ENCODE measurements around the gene MYBPC3. TPM values are rescaled to one million over a fixed set of nuclear protein-coding genes. Genes with fewer than 3 reads are reported as not detected.

MYBPC3 gene
- total and polyA plus RNA-seq, 2 experiments from 2014 or later: not detected

GRCh38 chr11:47314992-47315391, 37.5 kb downstream of the MYBPC3 start (continued):
- TF ChIP-seq ZNF462 (CRISPR knock-in tag; IDR thresholded peaks at IDR 0.05) (no peak), CTCF (conservative IDR thresholded peaks at IDR 0.05; ENCODE audit: low read depth in 2 of 2) (no peak), EZH2 (IDR thresholded peaks at IDR 0.05; ENCODE audit: low read depth, unreplicated experiment) (no peak), ZNF114 (CRISPR knock-in tag; IDR thresholded peaks at IDR 0.05) (no peak), JUNB (IDR thresholded peaks at IDR 0.05; ENCODE audit: unreplicated experiment) (no peak), ZNF331 (CRISPR knock-in tag; IDR thresholded peaks at IDR 0.05; ENCODE audit: low read depth) (no peak), NANOG (IDR thresholded peaks at IDR 0.05; ENCODE audit: borderline replicate concordance) (no peak), STAT1 (IDR thresholded peaks at IDR 0.05; ENCODE audit: unreplicated experiment) (no peak), REST (IDR thresholded peaks at IDR 0.05; ENCODE audit: unreplicated experiment) (no peak), POLR2AphosphoS5 (IDR thresholded peaks at IDR 0.05; ENCODE audit: low read depth) (no peak)

All from GM23338 (cell line).